ENCODE results near the gene PCSK2. TPM values are rescaled to one million over a fixed set of nuclear protein-coding genes. Genes with fewer than 3 reads are reported as not detected.

Gene PCSK2
- total and polyA plus RNA-seq, 10 donors, result 0.06 to 0.17 (median 0.16) TPM; not detected in 3

GRCh38 chr20:17350321-17350720 lies 123.5 kb downstream of the PCSK2 start:
- Histone ChIP-seq H3K4me3 (no peak overlapping the region), H3K27ac (no peak overlapping the region), H3K9me3 (no peaks in the 10 kb centered on the region), H3K4me1 (no peaks in the 10 kb centered on the region), H3K27me3 (replicated peaks in 1 of 7) (peaks cover 0 to 6% (median 0%) of the 10 kb centered on the region in 7 donors), H3K36me3 (no peaks in the 10 kb centered on the region)
- DNase-seq, result no peak
- 87 to 92% (median 89%) methylated on average over 3 of the region's 3 CpGs for WGBS, 5 donors
- intact Hi-C loops (cut with DNase I; ENCODE audit: low total_unique reads), result no loop called here
- TF ChIP-seq POLR2A (IDR thresholded peaks at IDR 0.05), result no peak
- no peak for TF ChIP-seq POLR2AphosphoS5 (IDR thresholded peaks at IDR 0.05)
- no peak for TF ChIP-seq CTCF (IDR thresholded peaks at IDR 0.05 in 8 of 11, conservative IDR thresholded peaks at IDR 0.05 in 3 of 11)

GRCh38 chr20:17357238-17357637 lies 130.4 kb downstream of the PCSK2 start:
- H3K4me3 ChIP-seq, result no peak overlapping the region
- no peak for TF ChIP-seq POLR2AphosphoS5 (IDR thresholded peaks at IDR 0.05)
- no peak for TF ChIP-seq CTCF (IDR thresholded peaks at IDR 0.05 in 8 of 11, conservative IDR thresholded peaks at IDR 0.05 in 3 of 11)
- no peak for TF ChIP-seq POLR2A (IDR thresholded peaks at IDR 0.05)
- no peak overlapping the region for H3K27ac ChIP-seq
- H3K36me3 ChIP-seq, result no peaks in the 10 kb centered on the region
- H3K4me1 ChIP-seq, result no peaks in the 10 kb centered on the region
- H3K9me3 ChIP-seq, result no peaks in the 10 kb centered on the region
- no peak for DNase-seq
- H3K27me3 ChIP-seq (replicated peaks in 1 of 7), result no peaks in the 10 kb centered on the region
- intact Hi-C loops (cut with DNase I; ENCODE audit: low total_unique reads), result no loop called here
- WGBS, 5 donors, result 50 to 69% (median 64%) methylated on average over 2 of the region's 2 CpGs

GRCh38 chr20:17358854-17359253 lies 132.0 kb downstream of the PCSK2 start:
- no peaks in the 10 kb centered on the region for H3K4me1 ChIP-seq
- no peak for TF ChIP-seq POLR2A (IDR thresholded peaks at IDR 0.05)
- no peak for TF ChIP-seq POLR2AphosphoS5 (IDR thresholded peaks at IDR 0.05)
- no peak for TF ChIP-seq CTCF (IDR thresholded peaks at IDR 0.05 in 8 of 11, conservative IDR thresholded peaks at IDR 0.05 in 3 of 11)
- no peaks in the 10 kb centered on the region for H3K27me3 ChIP-seq (replicated peaks in 1 of 7)
- intact Hi-C loops (cut with DNase I; ENCODE audit: low total_unique reads), result no loop called here
- H3K4me3 ChIP-seq, result no peak overlapping the region
- no peak for DNase-seq
- H3K9me3 ChIP-seq, result no peaks in the 10 kb centered on the region
- no peak overlapping the region for H3K27ac ChIP-seq
- H3K36me3 ChIP-seq, result no peaks in the 10 kb centered on the region
- 65 to 91% (median 66%) methylated on average over 1 of the region's 1 CpG for WGBS, 5 donors

- no peak for TF ChIP-seq POLR2AphosphoS5 (IDR thresholded peaks at IDR 0.05)
- TF ChIP-seq POLR2A (IDR thresholded peaks at IDR 0.05), result no peak
- no peak for TF ChIP-seq CTCF (IDR thresholded peaks at IDR 0.05 in 8 of 11, conservative IDR thresholded peaks at IDR 0.05 in 3 of 11)
- Histone ChIP-seq H3K27me3 (replicated peaks in 1 of 7) (no peaks in the 10 kb centered on the region), H3K36me3 (no peaks in the 10 kb centered on the region), H3K4me3 (no peak overlapping the region), H3K27ac (no peak overlapping the region), H3K9me3 (no peaks in the 10 kb centered on the region), H3K4me1 (no peaks in the 10 kb centered on the region)
- no peak for DNase-seq
- intact Hi-C loops (cut with DNase I; ENCODE audit: low total_unique reads), result no loop called here
- WGBS, 5 donors, result 88 to 91% (median 89%) methylated on average over 4 of the region's 4 CpGs
Observed at GRCh38 chr20:17364681-17365080, 137.8 kb downstream of the PCSK2 start.

Data from spleen (tissue), 11 donors.